GM23338 (cell line): Measurements from ENCODE around the gene ANKS1B. TPM values are rescaled to one million over a fixed set of nuclear protein-coding genes. Genes with fewer than 3 reads are reported as not detected.

Source experiments
- ATAC-seq: fragments of 200-7000 bp; cut with Tn5 transposase; 3 replicates; pipeline ENCODE4 v1.9.1; 2020
- DNase-seq: peaks from one replicate; pipeline ENCODE4 v3.0.0-alpha.2; 2015; ENCODE audit warnings: low spot score
- H2AFZ ChIP-seq: fragments of 200-600 bp; sonication (generic); 2 replicates; pipeline ENCODE4 v1.8.0; 2016; ENCODE audit warnings: antibody characterized with exemption, mild to moderate bottlenecking, moderate library complexity
- H3F3A ChIP-seq: fragments of 200-600 bp; sonication (generic); replicated peaks from 2 replicates; pipeline ENCODE4 v1.8.0; 2017; ENCODE audit warnings: antibody characterized with exemption, mixed run types, low read depth
- H3K27ac ChIP-seq: fragments of 200-600 bp; sonication (generic); 2 replicates; pipeline ENCODE4 v1.6.1; 2016; ENCODE audit warnings: low read depth
- H3K27me3 ChIP-seq: fragments of 200-600 bp; sonication (generic); 2 replicates; pipeline ENCODE4 v1.8.0; 2016; ENCODE audit warnings: mild to moderate bottlenecking, mixed run types, moderate library complexity; ENCODE audit not compliant: insufficient read depth
- H3K36me3 ChIP-seq: fragments of 200-600 bp; sonication (generic); 2 replicates; pipeline ENCODE4 v1.8.0; 2016; ENCODE audit warnings: mild to moderate bottlenecking; ENCODE audit not compliant: insufficient read depth
- H3K4me1 ChIP-seq: fragments of 200-600 bp; sonication (generic); 2 replicates; pipeline ENCODE4 v1.8.0; 2016; ENCODE audit warnings: mild to moderate bottlenecking, moderate library complexity; ENCODE audit not compliant: insufficient read depth
- H3K4me2 ChIP-seq: fragments of 200-600 bp; sonication (generic); 2 replicates; pipeline ENCODE4 v1.7.1; 2017; ENCODE audit warnings: mixed run types
- H3K4me3 ChIP-seq: fragments of 200-600 bp; sonication (generic); 2 replicates; pipeline ENCODE4 v1.6.1; 2016; ENCODE audit warnings: mixed run types
- H3K79me2 ChIP-seq: fragments of 200-600 bp; sonication (generic); replicated peaks from 2 replicates; pipeline ENCODE4 v1.8.0; 2017; ENCODE audit warnings: mild to moderate bottlenecking; ENCODE audit not compliant: insufficient read depth
- H3K9me2 ChIP-seq: fragments of 200-600 bp; sonication (generic); 2 replicates; pipeline ENCODE4 v1.8.0; 2017; ENCODE audit not compliant: insufficient read depth
- H4K20me1 ChIP-seq: fragments of 200-600 bp; sonication (generic); replicated peaks from 2 replicates; pipeline ENCODE4 v1.8.0; 2017; ENCODE audit warnings: mild to moderate bottlenecking; ENCODE audit not compliant: insufficient read depth
- H3K27ac Mint-ChIP-seq: 2 replicates; pipeline ENCODE4 v1.8.0; 2020; ENCODE audit warnings: inconsistent platforms, mild to moderate bottlenecking, moderate library complexity, mixed read lengths
- H3K27me3 Mint-ChIP-seq: 3 replicates; pipeline ENCODE4 v1.8.0; 2022; ENCODE audit warnings: low read depth, mild to moderate bottlenecking, moderate library complexity, mixed read lengths, inconsistent platforms; ENCODE audit not compliant: insufficient read depth, poor library complexity
- H3K36me3 Mint-ChIP-seq: 3 replicates; pipeline ENCODE4 v1.8.0; 2021; ENCODE audit warnings: low read depth, mild to moderate bottlenecking, inconsistent platforms, moderate library complexity, mixed read lengths
- H3K4me1 Mint-ChIP-seq: 3 replicates; pipeline ENCODE4 v1.8.0; 2020; ENCODE audit warnings: mild to moderate bottlenecking, inconsistent platforms, mixed read lengths
- H3K4me3 Mint-ChIP-seq: 3 replicates; pipeline ENCODE4 v1.8.0; 2021; ENCODE audit warnings: moderate library complexity, mild to moderate bottlenecking, inconsistent platforms, mixed read lengths
- H3K9me3 Mint-ChIP-seq: 3 replicates; pipeline ENCODE4 v1.8.0; 2020; ENCODE audit warnings: moderate library complexity, mild to moderate bottlenecking, inconsistent platforms, mixed read lengths
- CREB1 ChIP-seq: fragments of 250-450 bp; sonication (Bioruptor Pico); IDR thresholded peaks from 2 replicates; pipeline ENCODE4 v1.5.0; 2020; ENCODE audit warnings: low read depth, mild to moderate bottlenecking, moderate library complexity
- CTCF ChIP-seq, 2 experiments: fragments of 200-600 bp in 1 of 2; sonication (generic) in 1 of 2; conservative IDR thresholded peaks; 2 replicates each; pipeline versions ENCODE4 v1.5.1 to v1.6.1; 2016 to 2017; ENCODE audit warnings: antibody characterized with exemption in 2 of 2, low read depth in 2 of 2, mild to moderate bottlenecking in 2 of 2, moderate library complexity in 1 of 2
- ETS1 ChIP-seq: IDR thresholded peaks from 2 replicates; pipeline ENCODE4 v1.6.1; 2016; ENCODE audit warnings: antibody characterized with exemption
- NANOG ChIP-seq: IDR thresholded peaks from 2 replicates; pipeline ENCODE4 v1.6.1; 2016; ENCODE audit warnings: antibody characterized with exemption, borderline replicate concordance
- STAT1 ChIP-seq: IDR thresholded peaks from one replicate; pipeline ENCODE4 v1.6.1; 2016; ENCODE audit warnings: antibody characterized with exemption; ENCODE audit not compliant: unreplicated experiment
- ZNF331 ChIP-seq: fragments of 250-450 bp; sonication (Bioruptor Pico); IDR thresholded peaks from 2 replicates; pipeline ENCODE4 v1.5.0; 2020; ENCODE audit warnings: low read depth, mild to moderate bottlenecking, moderate library complexity
- polyA plus RNA-seq: library from polyadenylated mRNA; unstranded; fragments of >200 nt; fragmentation: Nextera tagmentation; extraction: Ambion mirVana; gene quantifications from 2 replicates; pipeline ENCODE4 v1.2.1, GENCODE V29; 2016
- total RNA-seq: library from RNA; depleted of rRNA; stranded (reverse); fragments of >200 nt; shearing (Covaris generic); gene quantifications from 2 replicates; pipeline ENCODE4 v1.2.3, GENCODE V29; 2014

Gene ANKS1B
- total and polyA plus RNA-seq, 2 experiments from 2014 or later: 4.3 to 5.8 TPM

- H4K20me1 ChIP-seq: no peaks in the 10 kb centered on the region
- peaks cover 16% of the 10 kb centered on the region for H3K4me1 Mint-ChIP-seq
- H3K27ac Mint-ChIP-seq: peak overlapping the region; percentile 22; the same call in 1 of the 2 replicates
- peak; percentile 32 for DNase-seq
- ATAC-seq: peak; percentile 85
- H3K27me3 Mint-ChIP-seq: no peaks in the 10 kb centered on the region
- no peak overlapping the region for H3K4me3 ChIP-seq
- H3K4me3 Mint-ChIP-seq: no peak overlapping the region
- no peak overlapping the region; the same call in 1 of the 2 replicates for H2AFZ ChIP-seq
- H3K27ac ChIP-seq: no peak overlapping the region
- TF ChIP-seq CTCF (conservative IDR thresholded peaks at IDR 0.05; ENCODE audit: low read depth in 2 of 2) (no peak), NANOG (no peak), CREB1 (CRISPR knock-in tag) (no peak), STAT1 (no peak), ZNF331 (no peak)
- H3K4me1 ChIP-seq: no peaks in the 10 kb centered on the region
- no peaks in the 10 kb centered on the region for H3K9me2 ChIP-seq
- no peaks in the 10 kb centered on the region for H3K79me2 ChIP-seq
- no peaks in the 10 kb centered on the region for H3K36me3 Mint-ChIP-seq
- H3K9me3 Mint-ChIP-seq: no peaks in the 10 kb centered on the region
- no peaks in the 10 kb centered on the region for H3K27me3 ChIP-seq
- H3K4me2 ChIP-seq: no peak overlapping the region
- H3K36me3 ChIP-seq: no peaks in the 10 kb centered on the region
- H3F3A ChIP-seq: no peaks in the 10 kb centered on the region
Measured at GRCh38 chr12:98799822-98800221, 1184.9 kb downstream of the ANKS1B start.

GRCh38 chr12:98799146-98799810 is 1185.5 kb downstream of the ANKS1B start:
- no peak overlapping the region for H3K4me3 Mint-ChIP-seq
- no peaks in the 10 kb centered on the region for H3K9me3 Mint-ChIP-seq
- no peak overlapping the region for H3K4me2 ChIP-seq
- no peaks in the 10 kb centered on the region for H3K4me1 ChIP-seq
- ATAC-seq (peak; percentile 83), DNase-seq (peak; percentile 56)
- no peaks in the 10 kb centered on the region for H3K9me2 ChIP-seq
- H3K4me1 Mint-ChIP-seq: peaks cover 18% of the 10 kb centered on the region
- H3K79me2 ChIP-seq: no peaks in the 10 kb centered on the region
- H3K36me3 ChIP-seq: no peaks in the 10 kb centered on the region
- H3K36me3 Mint-ChIP-seq: no peaks in the 10 kb centered on the region
- no peak overlapping the region; the same call in 1 of the 2 replicates for H2AFZ ChIP-seq
- no peaks in the 10 kb centered on the region for H4K20me1 ChIP-seq
- no peaks in the 10 kb centered on the region for H3K27me3 ChIP-seq
- H3K4me3 ChIP-seq: no peak overlapping the region
- no peaks in the 10 kb centered on the region for H3K27me3 Mint-ChIP-seq
- H3F3A ChIP-seq: no peaks in the 10 kb centered on the region
- no peak overlapping the region for H3K27ac Mint-ChIP-seq
- H3K27ac ChIP-seq: no peak overlapping the region
- TF ChIP-seq ZNF331: no peak
- TF ChIP-seq CTCF (conservative IDR thresholded peaks at IDR 0.05; ENCODE audit: low read depth in 2 of 2): peak in 1 of 2 experiments; percentile 55; a peak in 2 of 4 replicates
- TF ChIP-seq ETS1: no peak
